Uterine smooth muscle cell (primary cell): ENCODE data around the gene C19orf44. TPM values are rescaled to one million over a fixed set of nuclear protein-coding genes. Genes with fewer than 3 reads are reported as not detected.

Source experiments
- total RNA-seq: library from RNA; depleted of rRNA; stranded (reverse); fragments of >200 nt; gene quantifications from 2 replicates; pipeline ENCODE4 v1.2.3, GENCODE V29; 2014

C19orf44 gene
- 3.7 and 4.0 TPM in 2 replicates for total RNA-seq

DNA sequence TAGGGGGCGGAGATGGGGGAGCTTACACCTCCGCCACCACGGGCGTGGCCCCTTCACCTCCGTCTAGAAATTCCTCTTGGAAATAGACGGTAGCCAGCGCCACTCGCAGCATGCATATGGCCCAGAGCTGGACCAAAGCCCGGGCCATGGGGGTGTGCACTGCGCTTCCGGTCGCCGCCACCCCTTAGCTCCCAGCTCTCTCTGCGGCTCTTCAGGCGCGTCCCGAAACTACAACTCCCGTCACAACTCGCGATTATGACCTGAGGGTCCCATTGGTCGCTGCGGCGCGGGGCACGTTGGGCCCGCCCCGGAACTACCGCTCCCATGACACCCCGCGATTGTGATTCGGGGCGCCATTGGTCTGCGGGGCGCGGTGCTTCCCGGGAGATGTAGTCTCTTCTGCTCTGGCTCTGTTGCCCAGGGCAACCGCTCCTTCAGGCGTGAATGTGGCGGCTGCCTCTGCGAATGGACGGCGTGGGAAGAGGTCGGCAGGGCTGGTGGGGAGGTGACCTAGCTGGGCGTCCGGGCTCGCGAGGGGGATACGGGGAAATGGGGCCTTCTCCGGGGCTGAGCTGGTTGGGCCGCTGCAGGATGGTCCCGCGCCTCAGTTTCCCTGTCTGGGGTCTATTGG, at the start of gene C19orf44, which contains the start of gene CALR3:
TSS of gene C19orf44 (plus strand) at position 413 of the 631 bp plus-strand sequence. CDS start 4,399 bp downstream, outside the sequence.
TSS of gene CALR3 (minus strand) at position 186 of the 631 bp plus-strand sequence. CDS start at position 148, 38 bp downstream.

DNA sequence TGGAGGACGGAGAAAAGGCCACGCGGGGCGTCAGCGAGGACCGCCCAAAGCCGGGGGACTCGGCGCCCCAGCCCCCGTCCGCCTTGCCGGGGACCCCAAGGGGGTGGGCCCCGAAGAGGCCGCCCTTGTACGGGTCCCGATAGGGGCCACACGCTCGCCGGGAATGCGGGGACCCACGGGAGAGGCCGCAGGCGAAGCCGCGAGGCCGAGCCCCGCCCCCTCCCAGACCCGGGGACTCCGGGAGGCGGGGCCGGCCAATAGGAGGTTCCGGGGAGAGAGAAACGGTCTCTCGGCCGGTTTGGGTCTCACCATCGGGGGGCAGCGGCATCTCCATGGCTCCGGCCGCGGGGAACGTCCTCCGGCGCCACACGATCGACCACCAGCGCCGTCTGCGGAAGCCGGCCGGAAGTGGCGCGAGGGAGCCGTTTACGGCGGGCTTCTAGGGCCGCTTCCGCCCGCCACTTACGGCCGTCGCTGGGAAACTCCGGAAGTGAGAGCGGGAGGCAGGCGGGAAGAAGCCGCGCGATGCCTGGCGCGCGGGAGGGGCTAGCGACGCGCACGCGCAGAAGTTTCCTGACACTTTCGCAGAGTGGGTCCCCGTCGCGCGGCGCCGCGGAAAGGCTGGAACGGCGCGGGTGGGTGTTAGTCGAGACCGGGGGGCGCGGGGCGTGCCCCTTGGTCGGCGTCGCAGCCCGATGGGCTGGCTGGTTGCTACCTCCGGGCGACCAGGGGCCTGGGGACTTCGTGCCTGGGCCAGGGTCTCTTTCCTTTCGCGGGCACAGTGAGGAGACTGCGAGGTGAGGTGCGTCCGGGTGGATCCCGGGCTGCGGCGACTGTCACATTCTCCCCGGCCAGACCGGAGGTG, 46.1 kb downstream of the C19orf44 start, which contains the start of gene CHERP:
TSS of gene CHERP (minus strand) at position 393 of the 865 bp plus-strand sequence. CDS start at position 334, 59 bp downstream.

Other genes starting within 250 kb of the C19orf44 start
- 1.00 and 2.0 TPM in 2 replicates for gene KLF2, start 171.6 kb upstream of the C19orf44 start, total RNA-seq
- 13.1 and 14.7 TPM in 2 replicates for gene EPS15L1, start 24.4 kb upstream of the C19orf44 start, total RNA-seq
- 0.22 TPM in 1 of 2 replicates, not detected in the other for gene CALR3, start 227 bp upstream of the C19orf44 start, total RNA-seq
- gene CHERP, start 46.0 kb downstream of the C19orf44 start, total RNA-seq, result 3.9 and 5.4 TPM in 2 replicates
- 24.1 and 31.1 TPM in 2 replicates for gene SLC35E1, start 76.0 kb downstream of the C19orf44 start, total RNA-seq
- gene MED26, start 131.8 kb downstream of the C19orf44 start, total RNA-seq, result 3.6 and 5.2 TPM in 2 replicates
- gene SMIM7, start 163.8 kb downstream of the C19orf44 start, total RNA-seq, result 77.8 and 78.2 TPM in 2 replicates
- 0.77 and 1.4 TPM in 2 replicates for gene TMEM38A, start 164.7 kb downstream of the C19orf44 start, total RNA-seq
- not detected in 2 replicates for gene NWD1, start 223.5 kb downstream of the C19orf44 start, total RNA-seq